CD4-positive, CD25-positive, alpha-beta regulatory T cell (primary cell): Measurements from ENCODE around the gene P3H2. TPM values are rescaled to one million over a fixed set of nuclear protein-coding genes. Genes with fewer than 3 reads are reported as not detected.

ENCODE experiments used
- ATAC-seq, 2 donors: fragments of 150-1000 bp; cut with Tn5 transposase; one replicate each; pipeline ENCODE4 v1.10.0; 2021; ENCODE audit warnings: low read depth in 2 of 2, moderate number of reproducible peaks in 2 of 2, moderate library complexity in 1 of 2
- DNase-seq, 3 donors: peaks; one replicate each; pipeline versions ENCODE4 v3.0.0 to v3.0.0-alpha.2; 2012 to 2022; ENCODE audit warnings: mixed read lengths in 1 of 3
- H3K27ac ChIP-seq: one replicate; pipeline ENCODE4 v1.7.0; 2013; ENCODE audit warnings: mild to moderate bottlenecking, low read length; ENCODE audit not compliant: insufficient read depth, poor library complexity, severe bottlenecking
- H3K27me3 ChIP-seq: one replicate; pipeline ENCODE4 v1.7.0; 2013; ENCODE audit warnings: low read length; ENCODE audit not compliant: control insufficient read depth, insufficient read depth
- H3K36me3 ChIP-seq: one replicate; pipeline ENCODE4 v1.7.0; 2013; ENCODE audit warnings: mild to moderate bottlenecking, low read length, moderate library complexity; ENCODE audit not compliant: control insufficient read depth, insufficient read depth
- H3K4me1 ChIP-seq: 2 replicates; pipeline ENCODE4 v1.7.0; 2013; ENCODE audit warnings: mild to moderate bottlenecking, low read length; ENCODE audit not compliant: insufficient read depth, control insufficient read depth, poor library complexity, severe bottlenecking
- H3K4me3 ChIP-seq: one replicate; pipeline ENCODE4 v1.7.0; 2013; ENCODE audit warnings: low read depth, mild to moderate bottlenecking, low read length, moderate library complexity
- H3K9me3 ChIP-seq, 2 experiments: 1 replicate in 1 of 2; 2 replicates in 1 of 2; pipeline ENCODE4 v1.7.0; 2013; ENCODE audit warnings: low read length in 2 of 2, mild to moderate bottlenecking in 1 of 2, moderate library complexity in 1 of 2; ENCODE audit not compliant: control insufficient read depth in 2 of 2
- H3K27ac Mint-ChIP-seq, 3 donors: one replicate each; pipeline ENCODE4 v1.8.0; 2020 to 2022; ENCODE audit warnings: mild to moderate bottlenecking in 3 of 3, mixed read lengths in 3 of 3, moderate library complexity in 2 of 3
- H3K27me3 Mint-ChIP-seq: one replicate; pipeline ENCODE4 v1.8.0; 2022; ENCODE audit warnings: mild to moderate bottlenecking, mixed read lengths
- H3K36me3 Mint-ChIP-seq: one replicate; pipeline ENCODE4 v1.8.0; 2020; ENCODE audit warnings: mixed read lengths
- H3K4me1 Mint-ChIP-seq, 4 donors: one replicate each; pipeline ENCODE4 v1.8.0; 2020 to 2022; ENCODE audit warnings: mixed read lengths in 4 of 4, mild to moderate bottlenecking in 1 of 4
- H3K4me3 Mint-ChIP-seq, 4 donors: one replicate each; pipeline ENCODE4 v1.8.0; 2020 to 2022; ENCODE audit warnings: mild to moderate bottlenecking in 4 of 4, mixed read lengths in 4 of 4, moderate library complexity in 3 of 4
- H3K9me3 Mint-ChIP-seq, 7 donors: one replicate each; pipeline ENCODE4 v1.8.0; 2020 to 2022; ENCODE audit warnings: mixed read lengths in 7 of 7, mild to moderate bottlenecking in 3 of 7, moderate library complexity in 2 of 7
- polyA plus RNA-seq, 4 donors: library from polyadenylated mRNA; unstranded; fragments of 300-500 nt; fragmentation: Illumina TruSeq; gene quantifications; one replicate each; pipeline ENCODE4 v1.2.3, GENCODE V29; 2021
- total RNA-seq: library from RNA; stranded (reverse); gene quantifications from one replicate; pipeline ENCODE4 v1.2.3, GENCODE V29; 2022

Gene P3H2
- total and polyA plus RNA-seq, 5 donors from 2014 or later: not detected

GRCh38 chr3:190036631-190037030 is 84.1 kb downstream of the P3H2 start:
- no peak overlapping the region for H3K4me3 Mint-ChIP-seq
- H3K27ac ChIP-seq: no peak overlapping the region
- no peaks in the 10 kb centered on the region for H3K9me3 ChIP-seq
- no peaks in the 10 kb centered on the region for H3K4me1 Mint-ChIP-seq
- no peak overlapping the region for H3K27ac Mint-ChIP-seq
- ATAC-seq: no peak
- no peaks in the 10 kb centered on the region for H3K36me3 ChIP-seq
- H3K9me3 Mint-ChIP-seq: peaks cover 0 to 2% (median 0%) of the 10 kb centered on the region in 7 donors
- H3K36me3 Mint-ChIP-seq: no peaks in the 10 kb centered on the region
- no peak overlapping the region for H3K4me3 ChIP-seq
- peaks cover 5% of the 10 kb centered on the region for H3K27me3 Mint-ChIP-seq
- H3K4me1 ChIP-seq: no peaks in the 10 kb centered on the region
- no peak for DNase-seq
- H3K27me3 ChIP-seq: no peaks in the 10 kb centered on the region

- ATAC-seq: no peak
- Histone ChIP-seq H3K27ac (no peak overlapping the region), H3K4me1 (no peaks in the 10 kb centered on the region), H3K27me3 (no peaks in the 10 kb centered on the region), H3K9me3 (no peaks in the 10 kb centered on the region), H3K36me3 (no peaks in the 10 kb centered on the region), H3K4me3 (no peak overlapping the region)
- H3K36me3 Mint-ChIP-seq: no peaks in the 10 kb centered on the region
- H3K27me3 Mint-ChIP-seq: peaks cover 5% of the 10 kb centered on the region
- H3K9me3 Mint-ChIP-seq: peaks cover 0 to 2% (median 0%) of the 10 kb centered on the region in 7 donors
- H3K4me1 Mint-ChIP-seq: no peaks in the 10 kb centered on the region
- DNase-seq: no peak
- H3K27ac Mint-ChIP-seq: no peak overlapping the region
- H3K4me3 Mint-ChIP-seq: no peak overlapping the region
These were observed 86.3 kb downstream of the P3H2 start for GRCh38 chr3:190034446-190034845.

GRCh38 chr3:190032923-190033322 is 87.8 kb downstream of the P3H2 start:
- Mint-ChIP-seq H3K36me3 (no peaks in the 10 kb centered on the region), H3K27me3 (peaks cover 7% of the 10 kb centered on the region), H3K4me3 (no peak overlapping the region), H3K9me3 (peaks cover 0 to 3% (median 0%) of the 10 kb centered on the region in 7 donors), H3K4me1 (peaks cover 0 to 2% (median 0%) of the 10 kb centered on the region in 4 donors), H3K27ac (no peak overlapping the region)
- H3K27ac ChIP-seq: no peak overlapping the region
- H3K9me3 ChIP-seq: no peaks in the 10 kb centered on the region
- no peak for DNase-seq
- H3K36me3 ChIP-seq: no peaks in the 10 kb centered on the region
- no peak overlapping the region for H3K4me3 ChIP-seq
- H3K27me3 ChIP-seq: no peaks in the 10 kb centered on the region
- H3K4me1 ChIP-seq: no peaks in the 10 kb centered on the region
- no peak for ATAC-seq

- H3K27ac Mint-ChIP-seq: no peak overlapping the region
- Histone ChIP-seq H3K4me3 (no peak overlapping the region), H3K9me3 (no peaks in the 10 kb centered on the region), H3K4me1 (no peaks in the 10 kb centered on the region), H3K27me3 (no peaks in the 10 kb centered on the region), H3K27ac (no peak overlapping the region), H3K36me3 (no peaks in the 10 kb centered on the region)
- no peaks in the 10 kb centered on the region for H3K36me3 Mint-ChIP-seq
- peaks cover 0 to 3% (median 0%) of the 10 kb centered on the region in 7 donors for H3K9me3 Mint-ChIP-seq
- DNase-seq: no peak
- H3K4me1 Mint-ChIP-seq: peaks cover 0 to 4% (median 0%) of the 10 kb centered on the region in 4 donors
- H3K27me3 Mint-ChIP-seq: peaks cover 9% of the 10 kb centered on the region
- ATAC-seq: no peak
- no peak overlapping the region for H3K4me3 Mint-ChIP-seq
These were observed 88.6 kb downstream of the P3H2 start for GRCh38 chr3:190031887-190032752.

GRCh38 chr3:190027116-190027515 is 93.6 kb downstream of the P3H2 start:
- Histone ChIP-seq H3K4me3 (no peak overlapping the region), H3K4me1 (no peaks in the 10 kb centered on the region), H3K9me3 (no peaks in the 10 kb centered on the region), H3K36me3 (no peaks in the 10 kb centered on the region), H3K27ac (no peak overlapping the region), H3K27me3 (no peaks in the 10 kb centered on the region)
- no peak for ATAC-seq
- Mint-ChIP-seq H3K36me3 (no peaks in the 10 kb centered on the region), H3K4me1 (peaks cover 0 to 4% (median 0%) of the 10 kb centered on the region in 4 donors), H3K27ac (no peak overlapping the region), H3K4me3 (no peak overlapping the region), H3K27me3 (peaks cover 4% of the 10 kb centered on the region), H3K9me3 (peaks cover 0 to 3% (median 0%) of the 10 kb centered on the region in 7 donors)
- DNase-seq: no peak

GRCh38 chr3:190026154-190026553 is 94.5 kb downstream of the P3H2 start:
- ATAC-seq (no peak), DNase-seq (no peak)
- Mint-ChIP-seq H3K4me3 (no peak overlapping the region), H3K9me3 (peaks cover 0 to 3% (median 0%) of the 10 kb centered on the region in 7 donors), H3K36me3 (no peaks in the 10 kb centered on the region), H3K27ac (no peak overlapping the region), H3K27me3 (peaks cover 4% of the 10 kb centered on the region), H3K4me1 (peaks cover 0 to 4% (median 0%) of the 10 kb centered on the region in 4 donors)
- Histone ChIP-seq H3K36me3 (no peaks in the 10 kb centered on the region), H3K4me3 (no peak overlapping the region), H3K27me3 (no peaks in the 10 kb centered on the region), H3K4me1 (no peaks in the 10 kb centered on the region), H3K9me3 (no peaks in the 10 kb centered on the region), H3K27ac (no peak overlapping the region)

- H3K4me1 ChIP-seq: no peaks in the 10 kb centered on the region
- ATAC-seq: no peak
- Mint-ChIP-seq H3K4me3 (no peak overlapping the region), H3K9me3 (peaks cover 0 to 3% (median 0%) of the 10 kb centered on the region in 7 donors), H3K27ac (no peak overlapping the region), H3K27me3 (peaks cover 4% of the 10 kb centered on the region), H3K4me1 (peaks cover 0 to 4% (median 0%) of the 10 kb centered on the region in 4 donors), H3K36me3 (no peaks in the 10 kb centered on the region)
- no peaks in the 10 kb centered on the region for H3K27me3 ChIP-seq
- H3K36me3 ChIP-seq: no peaks in the 10 kb centered on the region
- DNase-seq: no peak
- H3K27ac ChIP-seq: no peak overlapping the region
- H3K4me3 ChIP-seq: no peak overlapping the region
- no peaks in the 10 kb centered on the region for H3K9me3 ChIP-seq
These were observed 95.8 kb downstream of the P3H2 start for GRCh38 chr3:190024912-190025311.

- Mint-ChIP-seq H3K27me3 (no peaks in the 10 kb centered on the region), H3K9me3 (peaks cover 0 to 2% (median 0%) of the 10 kb centered on the region in 7 donors), H3K27ac (no peak overlapping the region), H3K4me1 (no peaks in the 10 kb centered on the region), H3K4me3 (no peak overlapping the region), H3K36me3 (no peaks in the 10 kb centered on the region)
- Histone ChIP-seq H3K36me3 (no peaks in the 10 kb centered on the region), H3K27ac (no peak overlapping the region), H3K4me3 (no peak overlapping the region), H3K9me3 (no peaks in the 10 kb centered on the region), H3K4me1 (no peaks in the 10 kb centered on the region), H3K27me3 (peaks cover 2% of the 10 kb centered on the region)
- ATAC-seq (no peak), DNase-seq (no peak)
These were observed 100.9 kb downstream of the P3H2 start for GRCh38 chr3:190019844-190020243.
